CD14-positive monocyte (primary cell): ENCODE measurements around the gene ABCG1. TPM values are rescaled to one million over a fixed set of nuclear protein-coding genes. Genes with fewer than 3 reads are reported as not detected.

ENCODE experiments used
- DNase-seq, 3 donors: peaks; one replicate each; pipeline ENCODE4 v3.0.0-alpha.2; 2011 to 2022
- H2AFZ ChIP-seq: 2 replicates; pipeline ENCODE4 v1.6.0; 2012; ENCODE audit warnings: mild to moderate bottlenecking, low read depth, low read length, inconsistent platforms; ENCODE audit not compliant: insufficient read depth, poor library complexity, severe bottlenecking
- H3K27ac ChIP-seq, 2 donors: 1 replicate in 1 of 2; 2 replicates in 1 of 2; pipeline ENCODE4 v1.5.1; 2012 to 2013; ENCODE audit warnings: low read length in 2 of 2, control low read depth in 1 of 2, inconsistent platforms in 1 of 2, low read depth in 1 of 2, mild to moderate bottlenecking in 1 of 2
- H3K27me3 ChIP-seq, 2 donors: one replicate each; pipeline versions ENCODE4 v1.6.0 to v1.6.1; 2011 to 2013; ENCODE audit warnings: low read length in 2 of 2; ENCODE audit not compliant: control insufficient read depth in 2 of 2, insufficient read depth in 2 of 2
- H3K36me3 ChIP-seq, 2 donors: replicated peaks in 1 of 2; 1 replicate in 1 of 2; 2 replicates in 1 of 2; pipeline versions ENCODE4 v1.5.1 to v1.6.1; 2012 to 2013; ENCODE audit warnings: low read length in 2 of 2, control low read depth in 1 of 2, inconsistent platforms in 1 of 2, mild to moderate bottlenecking in 1 of 2; ENCODE audit not compliant: insufficient read depth in 2 of 2, control insufficient read depth in 1 of 2
- H3K4me1 ChIP-seq, 2 donors: 1 replicate in 1 of 2; 2 replicates in 1 of 2; pipeline versions ENCODE4 v1.5.1 to v1.6.1; 2012 to 2013; ENCODE audit warnings: low read length in 2 of 2, control low read depth in 1 of 2, inconsistent platforms in 1 of 2, mild to moderate bottlenecking in 1 of 2, moderate library complexity in 1 of 2; ENCODE audit not compliant: insufficient read depth in 2 of 2, control insufficient read depth in 1 of 2
- H3K4me2 ChIP-seq: replicated peaks from 2 replicates; pipeline ENCODE3; 2012; ENCODE audit warnings: low read length, moderate library complexity, mild to moderate bottlenecking; ENCODE audit not compliant: poor library complexity, severe bottlenecking; ENCODE audit errors: extremely low read depth
- H3K4me3 ChIP-seq, 3 experiments: fragments of 200-600 bp in 1 of 3; sonication (generic) in 1 of 3; replicated peaks in 1 of 3; 1 replicate in 2 of 3; 2 replicates in 1 of 3; pipeline ENCODE4 v1.5.1; 2011 to 2013; ENCODE audit warnings: low read length in 3 of 3, mild to moderate bottlenecking in 3 of 3, control low read depth in 2 of 3, low read depth in 2 of 3, inconsistent platforms in 1 of 3, moderate library complexity in 1 of 3
- H3K79me2 ChIP-seq: 2 replicates; pipeline ENCODE4 v1.6.0; 2012; ENCODE audit warnings: mild to moderate bottlenecking, control low read depth, inconsistent platforms, low read length, moderate library complexity; ENCODE audit not compliant: insufficient read depth
- H3K9ac ChIP-seq: 2 replicates; pipeline ENCODE4 v1.6.0; 2017; ENCODE audit warnings: low read length, mild to moderate bottlenecking; ENCODE audit not compliant: insufficient read depth, poor library complexity, severe bottlenecking
- H3K9me3 ChIP-seq, 2 donors: replicated peaks in 1 of 2; 1 replicate in 1 of 2; 2 replicates in 1 of 2; pipeline versions ENCODE4 v1.5.1 to v1.6.1; 2012 to 2013; ENCODE audit warnings: low read length in 2 of 2, control low read depth in 1 of 2; ENCODE audit not compliant: control insufficient read depth in 1 of 2, insufficient read depth in 1 of 2
- H4K20me1 ChIP-seq: 2 replicates; pipeline ENCODE4 v1.6.0; 2012; ENCODE audit warnings: mild to moderate bottlenecking, low read length, control low read depth, moderate library complexity; ENCODE audit not compliant: insufficient read depth
- H3K27ac Mint-ChIP-seq, 7 donors: one replicate each; pipeline ENCODE4 v1.8.0; 2020; ENCODE audit warnings: mild to moderate bottlenecking in 7 of 7, mixed read lengths in 7 of 7, moderate library complexity in 6 of 7, inconsistent platforms in 2 of 7
- H3K27me3 Mint-ChIP-seq, 3 donors: one replicate each; pipeline ENCODE4 v1.8.0; 2021 to 2022; ENCODE audit warnings: low read depth in 3 of 3, mild to moderate bottlenecking in 3 of 3, mixed read lengths in 3 of 3, moderate library complexity in 3 of 3, inconsistent platforms in 1 of 3
- H3K36me3 Mint-ChIP-seq, 2 donors: one replicate each; pipeline ENCODE4 v1.8.0; 2020; ENCODE audit warnings: mixed read lengths in 2 of 2, inconsistent platforms in 1 of 2, mild to moderate bottlenecking in 1 of 2
- H3K4me1 Mint-ChIP-seq: one replicate; pipeline ENCODE4 v1.8.0; 2020; ENCODE audit warnings: mild to moderate bottlenecking, mixed read lengths
- H3K4me3 Mint-ChIP-seq, 2 donors: one replicate each; pipeline ENCODE4 v1.8.0; 2020; ENCODE audit warnings: mild to moderate bottlenecking in 2 of 2, mixed read lengths in 2 of 2, moderate library complexity in 1 of 2
- H3K9me3 Mint-ChIP-seq, 7 donors: one replicate each; pipeline ENCODE4 v1.8.0; 2020 to 2022; ENCODE audit warnings: mixed read lengths in 7 of 7, mild to moderate bottlenecking in 6 of 7, moderate library complexity in 6 of 7, inconsistent platforms in 2 of 7
- WGBS: methylation state at CpG from one replicate; pipeline ENCODE4 v1.1.5; 2013; ENCODE audit warnings: missing lambda C conversion rate; ENCODE audit not compliant: insufficient coverage; 5-methylcytosine and 5-hydroxymethylcytosine counted together
- intact Hi-C, 2 donors: fragments of 100-400 bp; cut with micrococcal nuclease; formaldehyde crosslinking; loops; one replicate each; pipeline versions ENCODE4 v1.15.0 to v1.15.1; 2023
- polyA plus RNA-seq, 3 donors: library from polyadenylated mRNA; depleted of rRNA in 1 of 3; unstranded in 2 of 3; stranded (reverse) in 1 of 3; fragments of 300-500 nt in 2 of 3; fragments of >200 nt in 1 of 3; fragmentation: Illumina TruSeq in 2 of 3; gene quantifications; 1 replicate in 2 of 3; 2 replicates in 1 of 3; pipeline ENCODE4 v1.2.3, GENCODE V29; 2012 to 2021
- TF ChIP-seq, protein P1 (sequence below): fragments of 200-600 bp; IDR thresholded peaks from one replicate; pipeline ENCODE4 v1.8.0; 2022; ENCODE audit warnings: antibody characterized with exemption, mild to moderate bottlenecking

The ABCG1 gene
- polyA plus RNA-seq, 3 donors, result 3.0 to 5.2 (median 3.5) TPM

GRCh38 chr21:42225571-42226155 lies 6.7 kb downstream of the ABCG1 start:
- peaks cover 42 to 44% of the 10 kb centered on the region in 2 donors for H3K4me1 ChIP-seq
- 96% methylated on average over 10 of the region's 13 CpGs for WGBS
- peaks cover 53% of the 10 kb centered on the region for H3K4me1 Mint-ChIP-seq

DNA sequence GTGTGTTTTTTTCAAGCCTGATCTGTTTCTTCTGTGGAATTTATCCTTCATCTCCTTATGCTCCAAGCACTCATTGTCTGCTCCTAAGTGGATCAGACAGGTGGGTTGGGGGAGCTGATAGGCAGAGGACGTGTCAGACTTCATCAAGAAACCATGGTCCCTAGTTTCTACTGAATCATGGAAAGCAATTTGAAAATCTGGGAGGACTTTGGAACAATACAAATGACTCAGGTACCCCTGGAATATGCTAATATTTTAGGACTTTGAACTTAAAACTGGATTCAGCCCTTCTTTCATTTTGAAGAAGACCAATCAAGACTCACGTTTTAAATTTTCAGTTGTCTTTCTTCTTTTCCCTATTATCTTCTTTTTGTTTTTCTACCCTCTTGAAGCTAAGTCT lies 7.7 kb downstream of the ABCG1 start:
- intact Hi-C loops, result no loop called here
- H3K4me3 ChIP-seq, result no peak overlapping the region
- WGBS, result no CpG with 5 or more reads among the region's 2 CpGs
- H2AFZ ChIP-seq, result no peak overlapping the region
- H3K4me3 Mint-ChIP-seq, result no peak overlapping the region
- peak overlapping the region in 2 of 7 donors; percentile 28 to 81 for H3K27ac Mint-ChIP-seq
- H3K36me3 ChIP-seq, result no peaks in the 10 kb centered on the region
- no peak overlapping the region for H3K9ac ChIP-seq
- TF ChIP-seq, protein P1, sequence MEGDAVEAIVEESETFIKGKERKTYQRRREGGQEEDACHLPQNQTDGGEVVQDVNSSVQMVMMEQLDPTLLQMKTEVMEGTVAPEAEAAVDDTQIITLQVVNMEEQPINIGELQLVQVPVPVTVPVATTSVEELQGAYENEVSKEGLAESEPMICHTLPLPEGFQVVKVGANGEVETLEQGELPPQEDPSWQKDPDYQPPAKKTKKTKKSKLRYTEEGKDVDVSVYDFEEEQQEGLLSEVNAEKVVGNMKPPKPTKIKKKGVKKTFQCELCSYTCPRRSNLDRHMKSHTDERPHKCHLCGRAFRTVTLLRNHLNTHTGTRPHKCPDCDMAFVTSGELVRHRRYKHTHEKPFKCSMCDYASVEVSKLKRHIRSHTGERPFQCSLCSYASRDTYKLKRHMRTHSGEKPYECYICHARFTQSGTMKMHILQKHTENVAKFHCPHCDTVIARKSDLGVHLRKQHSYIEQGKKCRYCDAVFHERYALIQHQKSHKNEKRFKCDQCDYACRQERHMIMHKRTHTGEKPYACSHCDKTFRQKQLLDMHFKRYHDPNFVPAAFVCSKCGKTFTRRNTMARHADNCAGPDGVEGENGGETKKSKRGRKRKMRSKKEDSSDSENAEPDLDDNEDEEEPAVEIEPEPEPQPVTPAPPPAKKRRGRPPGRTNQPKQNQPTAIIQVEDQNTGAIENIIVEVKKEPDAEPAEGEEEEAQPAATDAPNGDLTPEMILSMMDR, result no peak
- H3K9me3 Mint-ChIP-seq, result peaks cover 0 to 6% (median 0%) of the 10 kb centered on the region in 7 donors
- no peaks in the 10 kb centered on the region for H3K27me3 ChIP-seq
- H3K4me1 ChIP-seq, result peaks cover 36 to 38% of the 10 kb centered on the region in 2 donors
- H3K9me3 ChIP-seq, result no peaks in the 10 kb centered on the region
- no peaks in the 10 kb centered on the region for H4K20me1 ChIP-seq
- no peaks in the 10 kb centered on the region for H3K79me2 ChIP-seq
- no peak overlapping the region for H3K4me2 ChIP-seq
- DNase-seq, result no peak
- no peak overlapping the region for H3K27ac ChIP-seq
- peaks cover 0 to 2% (median 1%) of the 10 kb centered on the region in 3 donors for H3K27me3 Mint-ChIP-seq
- peaks cover 52% of the 10 kb centered on the region for H3K4me1 Mint-ChIP-seq
- H3K36me3 Mint-ChIP-seq, result peaks cover 19 to 55% of the 10 kb centered on the region in 2 donors

More at GRCh38 chr21:42225571-42226155, 6.7 kb downstream of the ABCG1 start:
- no peaks in the 10 kb centered on the region for H3K27me3 ChIP-seq
- H3K9ac ChIP-seq, result no peak overlapping the region
- peaks cover 4% of the 10 kb centered on the region for H4K20me1 ChIP-seq
- no peak overlapping the region for H3K4me3 Mint-ChIP-seq
- no peaks in the 10 kb centered on the region for H3K9me3 ChIP-seq
- peaks cover 0 to 2% (median 1%) of the 10 kb centered on the region in 3 donors for H3K27me3 Mint-ChIP-seq
- no peaks in the 10 kb centered on the region for H3K36me3 ChIP-seq
- H3K4me2 ChIP-seq, result no peak overlapping the region
- TF ChIP-seq, protein P1, result no peak
- intact Hi-C loops, result no loop called here
- H3K9me3 Mint-ChIP-seq, result peaks cover 0 to 6% (median 0%) of the 10 kb centered on the region in 7 donors
- no peak overlapping the region for H3K27ac Mint-ChIP-seq
- H2AFZ ChIP-seq, result no peak overlapping the region
- no peak overlapping the region for H3K27ac ChIP-seq
- H3K79me2 ChIP-seq, result no peaks in the 10 kb centered on the region
- H3K36me3 Mint-ChIP-seq, result peaks cover 15 to 51% of the 10 kb centered on the region in 2 donors
- DNase-seq, result no peak
- H3K4me3 ChIP-seq, result no peak overlapping the region
